DND-41 (cell line): Measurements from ENCODE around the gene URM1.

Experiments used
- CTCF ChIP-seq: IDR thresholded peaks from 2 replicates; pipeline ENCODE4 v1.5.1; 2012; ENCODE audit warnings: borderline replicate concordance, low read length, moderate library complexity, mild to moderate bottlenecking; ENCODE audit not compliant: poor library complexity, severe bottlenecking; ENCODE audit errors: extremely low read depth
- EZH2 ChIP-seq: IDR thresholded peaks from 3 replicates; pipeline ENCODE4 v1.6.1; 2012; ENCODE audit warnings: borderline replicate concordance, low read depth, mild to moderate bottlenecking, moderate library complexity, low read length, inconsistent platforms; ENCODE audit not compliant: severe bottlenecking

GRCh38 chr9:128324401-128324800, 46.8 kb upstream of the URM1 start:
- TF ChIP-seq EZH2 = no peak
- TF ChIP-seq CTCF = no peak
